ENCODE results near the gene CYB561. TPM values are rescaled to one million over a fixed set of nuclear protein-coding genes. Genes with fewer than 3 reads are reported as not detected.

The CYB561 gene
- total RNA-seq, 2 donors from 2014 or later = 24.4 to 27.5 TPM

DNA sequence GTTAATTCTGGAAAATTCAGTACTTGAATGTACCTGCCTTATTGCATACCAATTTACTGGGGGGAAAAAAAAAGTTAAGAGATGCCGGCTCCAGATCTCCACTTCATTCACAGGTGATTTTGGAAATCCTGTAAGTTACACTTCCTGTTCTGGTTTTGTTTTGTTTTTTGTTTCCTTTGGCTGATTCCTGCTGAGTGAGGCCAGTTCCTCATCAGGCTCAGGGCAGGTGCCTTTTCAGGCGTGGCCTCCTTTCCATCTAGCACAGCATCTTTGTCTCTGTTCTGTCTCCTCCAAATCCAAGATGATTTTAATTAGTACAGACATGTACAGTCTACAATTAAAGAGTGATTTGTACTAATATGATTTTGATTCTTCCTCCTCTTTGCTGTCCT lies 19.2 kb downstream of the CYB561 start:
- H3K27ac Mint-ChIP-seq = peak overlapping the region; percentile 3
- DNase-seq = no peak
- H3K36me3 Mint-ChIP-seq (ENCODE audit: low read depth) = no peaks in the 10 kb centered on the region
- Histone ChIP-seq H3K27me3 (ENCODE audit: control insufficient read depth, insufficient read depth, low read length, poor library complexity, severe bottlenecking) (no peaks in the 10 kb centered on the region), H3K36me3 (ENCODE audit: control insufficient read depth, insufficient read depth, low read length) (no peaks in the 10 kb centered on the region), H3K4me1 (ENCODE audit: control insufficient read depth, insufficient read depth, low read length) (peaks cover 11% of the 10 kb centered on the region), H3K4me3 (ENCODE audit: low read length) (no peak overlapping the region), H3K27ac (ENCODE audit: low read depth, low read length) (no peak overlapping the region), H3K9ac (ENCODE audit: extremely low read depth, low read length, poor library complexity, severe bottlenecking) (no peak overlapping the region), H3K9me3 (ENCODE audit: control insufficient read depth, low read length) (no peaks in the 10 kb centered on the region)
- peaks cover 27% of the 10 kb centered on the region for H3K4me1 Mint-ChIP-seq
- H3K27me3 Mint-ChIP-seq (ENCODE audit: insufficient read depth) = no peaks in the 10 kb centered on the region
- 87% methylated on average over 2 of the region's 2 CpGs; no CpG with 5 or more reads in 1 of the 2 experiments for WGBS, 2 experiments (ENCODE audit: insufficient coverage in 1 of 2, insufficient read length in 1 of 2)
- H3K9me3 Mint-ChIP-seq = no peaks in the 10 kb centered on the region
- no peak overlapping the region for H3K4me3 Mint-ChIP-seq
- TF ChIP-seq, protein P1, sequence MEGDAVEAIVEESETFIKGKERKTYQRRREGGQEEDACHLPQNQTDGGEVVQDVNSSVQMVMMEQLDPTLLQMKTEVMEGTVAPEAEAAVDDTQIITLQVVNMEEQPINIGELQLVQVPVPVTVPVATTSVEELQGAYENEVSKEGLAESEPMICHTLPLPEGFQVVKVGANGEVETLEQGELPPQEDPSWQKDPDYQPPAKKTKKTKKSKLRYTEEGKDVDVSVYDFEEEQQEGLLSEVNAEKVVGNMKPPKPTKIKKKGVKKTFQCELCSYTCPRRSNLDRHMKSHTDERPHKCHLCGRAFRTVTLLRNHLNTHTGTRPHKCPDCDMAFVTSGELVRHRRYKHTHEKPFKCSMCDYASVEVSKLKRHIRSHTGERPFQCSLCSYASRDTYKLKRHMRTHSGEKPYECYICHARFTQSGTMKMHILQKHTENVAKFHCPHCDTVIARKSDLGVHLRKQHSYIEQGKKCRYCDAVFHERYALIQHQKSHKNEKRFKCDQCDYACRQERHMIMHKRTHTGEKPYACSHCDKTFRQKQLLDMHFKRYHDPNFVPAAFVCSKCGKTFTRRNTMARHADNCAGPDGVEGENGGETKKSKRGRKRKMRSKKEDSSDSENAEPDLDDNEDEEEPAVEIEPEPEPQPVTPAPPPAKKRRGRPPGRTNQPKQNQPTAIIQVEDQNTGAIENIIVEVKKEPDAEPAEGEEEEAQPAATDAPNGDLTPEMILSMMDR (conservative IDR thresholded peaks at IDR 0.05) = no peak

DNA sequence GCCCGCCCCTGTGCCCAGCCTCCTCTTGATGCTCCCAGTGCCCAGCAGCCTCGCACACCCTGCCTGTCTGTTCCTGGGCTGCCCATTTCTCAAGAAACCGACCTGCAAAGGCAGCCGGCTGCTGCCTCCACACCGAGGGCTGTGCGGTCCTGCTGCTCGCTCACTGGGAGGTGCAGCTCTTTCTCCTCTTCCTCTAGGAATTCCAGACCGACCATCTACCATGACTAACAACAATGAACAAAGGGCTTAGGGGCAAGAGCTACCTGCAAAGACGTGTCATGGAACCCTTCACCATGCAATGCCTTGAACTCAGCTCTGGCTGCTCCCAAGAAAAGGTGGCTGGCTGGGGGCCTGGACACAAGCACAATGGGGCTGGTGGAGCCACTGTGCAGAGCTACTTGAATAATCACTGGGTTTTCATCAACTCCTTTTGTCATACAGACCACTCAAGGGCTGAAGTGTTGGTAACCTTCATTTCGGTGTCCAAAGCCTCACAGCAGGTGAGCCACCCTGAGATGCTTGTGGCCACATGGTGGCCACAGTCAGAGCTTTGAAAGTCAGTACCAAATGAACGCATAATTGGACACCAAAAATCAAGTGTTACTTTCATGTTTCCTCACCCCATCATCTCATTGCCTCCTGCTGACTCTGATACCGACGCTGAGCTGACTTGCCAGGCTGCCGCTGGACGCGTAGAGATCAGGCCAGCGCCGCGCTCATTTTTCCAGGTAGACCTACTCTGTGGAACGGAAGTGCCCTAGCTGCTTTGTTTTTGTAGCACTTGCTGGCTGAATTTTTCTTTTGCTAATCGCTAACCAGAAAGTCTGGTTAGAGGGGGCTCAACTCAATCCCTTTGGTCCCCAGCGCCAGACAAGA lies 19.8 kb downstream of the CYB561 start:
- H3K9ac ChIP-seq (ENCODE audit: extremely low read depth, low read length, poor library complexity, severe bottlenecking) = no peak overlapping the region
- H3K27me3 ChIP-seq (ENCODE audit: control insufficient read depth, insufficient read depth, low read length, poor library complexity, severe bottlenecking) = no peaks in the 10 kb centered on the region
- H3K4me1 ChIP-seq (ENCODE audit: control insufficient read depth, insufficient read depth, low read length) = peaks cover 11% of the 10 kb centered on the region
- Mint-ChIP-seq H3K9me3 (no peaks in the 10 kb centered on the region), H3K27ac (no peak overlapping the region), H3K4me3 (no peak overlapping the region), H3K36me3 (ENCODE audit: low read depth) (no peaks in the 10 kb centered on the region), H3K27me3 (ENCODE audit: insufficient read depth) (no peaks in the 10 kb centered on the region), H3K4me1 (peaks cover 27% of the 10 kb centered on the region)
- no peaks in the 10 kb centered on the region for H3K9me3 ChIP-seq (ENCODE audit: control insufficient read depth, low read length)
- H3K4me3 ChIP-seq (ENCODE audit: low read length) = no peak overlapping the region
- TF ChIP-seq, protein P1 (conservative IDR thresholded peaks at IDR 0.05) = no peak
- no peak overlapping the region for H3K27ac ChIP-seq (ENCODE audit: low read depth, low read length)
- 90 to 91% methylated on average over 9 to 22 of the region's 22 CpGs for WGBS, 2 experiments (ENCODE audit: insufficient coverage in 1 of 2, insufficient read length in 1 of 2)
- H3K36me3 ChIP-seq (ENCODE audit: control insufficient read depth, insufficient read depth, low read length) = no peaks in the 10 kb centered on the region
- no peak for DNase-seq

DNA sequence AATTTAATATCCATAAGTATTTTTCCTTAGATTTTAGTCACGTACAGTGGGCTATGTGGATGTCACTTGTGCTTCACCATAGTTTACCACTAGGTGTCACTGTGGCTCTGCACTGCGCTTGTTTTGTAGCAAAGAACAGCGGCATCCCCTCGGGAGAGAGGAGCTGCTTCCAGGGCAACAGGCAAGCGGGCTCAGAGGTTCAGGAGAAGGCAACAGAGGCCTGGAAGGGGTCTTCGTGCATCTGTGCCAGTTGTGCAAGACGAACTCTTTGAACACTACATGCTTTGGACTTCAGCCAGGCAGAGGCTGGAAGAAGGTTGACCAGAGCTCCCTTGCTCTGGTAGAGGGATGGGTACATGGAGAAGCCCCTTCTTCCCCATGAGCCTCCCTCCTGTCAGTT lies 20.6 kb downstream of the CYB561 start:
- Mint-ChIP-seq H3K27me3 (ENCODE audit: insufficient read depth) (no peaks in the 10 kb centered on the region), H3K4me3 (no peak overlapping the region), H3K36me3 (ENCODE audit: low read depth) (peaks cover 1% of the 10 kb centered on the region), H3K4me1 (peaks cover 24% of the 10 kb centered on the region), H3K27ac (no peak overlapping the region), H3K9me3 (no peaks in the 10 kb centered on the region)
- Histone ChIP-seq H3K36me3 (ENCODE audit: control insufficient read depth, insufficient read depth, low read length) (no peaks in the 10 kb centered on the region), H3K4me3 (ENCODE audit: low read length) (no peak overlapping the region), H3K9me3 (ENCODE audit: control insufficient read depth, low read length) (no peaks in the 10 kb centered on the region), H3K4me1 (ENCODE audit: control insufficient read depth, insufficient read depth, low read length) (peaks cover 11% of the 10 kb centered on the region), H3K9ac (ENCODE audit: extremely low read depth, low read length, poor library complexity, severe bottlenecking) (no peak overlapping the region), H3K27me3 (ENCODE audit: control insufficient read depth, insufficient read depth, low read length, poor library complexity, severe bottlenecking) (no peaks in the 10 kb centered on the region), H3K27ac (ENCODE audit: low read depth, low read length) (no peak overlapping the region)
- WGBS, 2 experiments (ENCODE audit: insufficient coverage in 1 of 2, insufficient read length in 1 of 2) = 0 to 13% methylated on average over 1 to 7 of the region's 7 CpGs
- peak; percentile 94 for DNase-seq
- TF ChIP-seq, protein P1 (conservative IDR thresholded peaks at IDR 0.05) = peak; percentile 97
